H1 (cell line): Measurements from ENCODE around the gene WASHC4. TPM values are rescaled to one million over a fixed set of nuclear protein-coding genes. Genes with fewer than 3 reads are reported as not detected.

Experiments
- CTCF ChIA-PET: fragments of 300-600 bp; sonication (Branson Sonifier 250); formaldehyde crosslinking; loops from one replicate; lab custom pipeline; 2021; ENCODE audit not compliant: partially characterized antibody; lab: Charles Lee
- POLR2A ChIA-PET: fragments of 300-600 bp; sonication (Branson Sonifier 250); formaldehyde crosslinking; loops from one replicate; lab custom pipeline; 2021; ENCODE audit warnings: inconsistent platforms; ENCODE audit not compliant: partially characterized antibody; lab: Charles Lee
- DNase-seq, 2 experiments: peaks; one replicate each; pipeline versions ENCODE4 v3.0.0 to v3.0.0-alpha.2; 2010 to 2022; ENCODE audit warnings: low spot score in 2 of 2, low read depth in 1 of 2, mixed read lengths in 1 of 2
- FAIRE-seq: peaks from 2 replicates; lab custom pipeline; 2011; peaks lifted over from hg19 to GRCh38; lab: Jason Lieb, UNC
- H2AFZ ChIP-seq: 2 replicates; pipeline ENCODE4 v1.8.1; 2012; ENCODE audit warnings: low read length, inconsistent platforms
- H2AK5ac ChIP-seq: 2 replicates; pipeline ENCODE4 v1.6.1; 2013; ENCODE audit warnings: low read depth, low read length
- H2BK120ac ChIP-seq: replicated peaks from 2 replicates; pipeline ENCODE3; 2013; ENCODE audit warnings: low read depth, low read length, inconsistent platforms
- H2BK12ac ChIP-seq: 2 replicates; pipeline ENCODE4 v1.6.1; 2013; ENCODE audit warnings: low read depth, low read length
- H2BK15ac ChIP-seq: 2 replicates; pipeline ENCODE4 v1.6.1; 2013; ENCODE audit warnings: low read length
- H2BK20ac ChIP-seq: 2 replicates; pipeline ENCODE4 v1.6.1; 2013; ENCODE audit warnings: low read length
- H2BK5ac ChIP-seq: 2 replicates; pipeline ENCODE4 v1.6.1; 2013; ENCODE audit warnings: low read depth, low read length
- H3K14ac ChIP-seq: 2 replicates; pipeline ENCODE4 v1.6.1; 2013; ENCODE audit warnings: inconsistent platforms; ENCODE audit not compliant: insufficient read length
- H3K18ac ChIP-seq: 2 replicates; pipeline ENCODE4 v1.6.1; 2013; ENCODE audit warnings: low read length; ENCODE audit errors: extremely low read depth
- H3K23ac ChIP-seq: 2 replicates; pipeline ENCODE4 v1.6.1; 2013; ENCODE audit warnings: inconsistent platforms; ENCODE audit not compliant: insufficient read length
- H3K23me2 ChIP-seq: 2 replicates; pipeline ENCODE4 v1.6.1; 2013; ENCODE audit warnings: low read depth, low read length
- H3K27ac ChIP-seq: 2 replicates; pipeline ENCODE4 v1.6.1; 2011; ENCODE audit warnings: low read depth, low read length, inconsistent platforms
- H3K27me3 ChIP-seq, 4 experiments: replicated peaks in 1 of 4; 1 replicate in 1 of 4; 2 replicates in 3 of 4; pipeline versions ENCODE4 v1.6.1 to v1.8.1; 2011 to 2013; ENCODE audit warnings: low read length in 3 of 4, mild to moderate bottlenecking in 3 of 4, inconsistent platforms in 2 of 4, mixed read lengths in 2 of 4, moderate library complexity in 1 of 4; ENCODE audit not compliant: control insufficient read depth in 3 of 4, insufficient read depth in 3 of 4; ENCODE audit errors: extremely low read depth in 1 of 4
- H3K36me3 ChIP-seq, 4 experiments: 2 replicates each; pipeline versions ENCODE4 v1.6.1 to v1.8.1; 2011 to 2013; ENCODE audit warnings: mild to moderate bottlenecking in 4 of 4, low read length in 3 of 4, moderate library complexity in 2 of 4, control low read depth in 1 of 4, inconsistent platforms in 1 of 4; ENCODE audit not compliant: insufficient read depth in 4 of 4, control insufficient read depth in 2 of 4
- H3K4ac ChIP-seq: replicated peaks from 2 replicates; pipeline ENCODE3; 2013; ENCODE audit warnings: low read length, low read depth, mixed read lengths, inconsistent platforms; ENCODE audit not compliant: insufficient read length
- H3K4me1 ChIP-seq, 4 experiments: replicated peaks in 1 of 4; 1 replicate in 1 of 4; 2 replicates in 3 of 4; pipeline versions ENCODE4 v1.6.1 to v1.8.1; 2011 to 2013; ENCODE audit warnings: low read length in 3 of 4, inconsistent platforms in 2 of 4, mixed read lengths in 1 of 4; ENCODE audit not compliant: insufficient read depth in 4 of 4, control insufficient read depth in 3 of 4
- H3K4me2 ChIP-seq, 2 experiments: 2 replicates each; pipeline versions ENCODE4 v1.6.1 to v1.8.1; 2011 to 2013; ENCODE audit warnings: low read depth in 2 of 2, low read length in 2 of 2, control low read depth in 1 of 2, inconsistent platforms in 1 of 2, mild to moderate bottlenecking in 1 of 2; ENCODE audit not compliant: insufficient read depth in 1 of 2
- H3K4me3 ChIP-seq, 4 experiments: fragments of 200-600, 300-600 bp in 1 of 4; sonication (generic), shearing (Covaris generic), sonication (Bioruptor Twin) in 1 of 4; 2 replicates each; pipeline versions ENCODE4 v1.5.1 to v1.8.1; 2011 to 2016; ENCODE audit warnings: low read length in 4 of 4, low read depth in 3 of 4, control low read depth in 2 of 4, inconsistent platforms in 2 of 4, mild to moderate bottlenecking in 2 of 4, mixed read lengths in 1 of 4, moderate library complexity in 1 of 4; ENCODE audit not compliant: insufficient read depth in 2 of 4; ENCODE audit errors: extremely low read depth in 1 of 4
- H3K56ac ChIP-seq: replicated peaks from 2 replicates; pipeline ENCODE3; 2013; ENCODE audit warnings: low read depth, mild to moderate bottlenecking, mixed read lengths, low read length, inconsistent platforms; ENCODE audit not compliant: insufficient read length
- H3K79me1 ChIP-seq: 2 replicates; pipeline ENCODE4 v1.6.1; 2013; ENCODE audit warnings: low read depth, low read length, control low read depth
- H3K79me2 ChIP-seq, 2 experiments: 2 replicates each; pipeline versions ENCODE4 v1.6.1 to v1.8.1; 2012 to 2013; ENCODE audit warnings: low read length in 2 of 2, mild to moderate bottlenecking in 2 of 2, inconsistent platforms in 1 of 2; ENCODE audit not compliant: insufficient read depth in 2 of 2, control insufficient read depth in 1 of 2
- H3K9ac ChIP-seq, 4 experiments: replicated peaks in 1 of 4; 1 replicate in 1 of 4; 2 replicates in 3 of 4; pipeline versions ENCODE4 v1.6.1 to v1.8.1; 2011 to 2013; ENCODE audit warnings: low read depth in 3 of 4, low read length in 3 of 4, control low read depth in 2 of 4, mild to moderate bottlenecking in 2 of 4, moderate library complexity in 2 of 4, inconsistent platforms in 1 of 4; ENCODE audit errors: extremely low read depth in 1 of 4
- H3K9me3 ChIP-seq, 2 experiments: 2 replicates each; pipeline versions ENCODE4 v1.6.1 to v1.8.1; 2012 to 2013; ENCODE audit warnings: mild to moderate bottlenecking in 2 of 2, moderate library complexity in 2 of 2, control low read depth in 1 of 2, inconsistent platforms in 1 of 2, low read depth in 1 of 2, low read length in 1 of 2, mixed read lengths in 1 of 2; ENCODE audit not compliant: insufficient read depth in 2 of 2
- H4K20me1 ChIP-seq, 2 experiments: replicated peaks in 1 of 2; 2 replicates each; pipeline versions ENCODE3 to v1.8.1; 2011 to 2013; ENCODE audit warnings: inconsistent platforms in 2 of 2, low read length in 2 of 2, mild to moderate bottlenecking in 1 of 2; ENCODE audit not compliant: insufficient read depth in 2 of 2, control insufficient read depth in 1 of 2
- H4K5ac ChIP-seq: 2 replicates; pipeline ENCODE4 v1.6.1; 2013; ENCODE audit warnings: low read length, low read depth, mixed read lengths, inconsistent platforms; ENCODE audit not compliant: insufficient read length
- H4K8ac ChIP-seq: 2 replicates; pipeline ENCODE4 v1.8.0; 2013; ENCODE audit warnings: mild to moderate bottlenecking, moderate library complexity, low read length, inconsistent platforms; ENCODE audit not compliant: insufficient read depth; ENCODE audit errors: extremely low read depth
- H4K91ac ChIP-seq: replicated peaks from 2 replicates; pipeline ENCODE3; 2013; ENCODE audit warnings: low read length, mixed read lengths, inconsistent platforms; ENCODE audit not compliant: insufficient read length
- ASH2L ChIP-seq: fragments of 200-600, 300-600 bp; sonication (generic); IDR thresholded peaks from one replicate; pipeline ENCODE4 v1.7.1; 2017; ENCODE audit warnings: low read length
- ATF2 ChIP-seq: IDR thresholded peaks from 2 replicates; pipeline ENCODE4 v1.6.1; 2012; ENCODE audit warnings: low read length, inconsistent platforms
- BACH1 ChIP-seq: IDR thresholded peaks from 2 replicates; pipeline ENCODE4 v1.6.1; 2012; ENCODE audit warnings: low read length, improper control_type of control experiment
- CBX8 ChIP-seq: fragments of 300-800, 300-1000 bp; sonication (generic); IDR thresholded peaks from 2 replicates; pipeline ENCODE4 v1.7.1; 2016; ENCODE audit warnings: low read depth, low read length, borderline replicate concordance
- EP300 ChIP-seq, 2 experiments: IDR thresholded peaks; 1 replicate in 1 of 2; 2 replicates in 1 of 2; pipeline ENCODE4 v1.6.1; 2011 to 2012; ENCODE audit warnings: low read depth in 2 of 2, low read length in 2 of 2, mild to moderate bottlenecking in 2 of 2, borderline replicate concordance in 1 of 2, inconsistent platforms in 1 of 2, moderate library complexity in 1 of 2
- EZH2 ChIP-seq: fragments of 200-600 bp; sonication (generic); IDR thresholded peaks from 2 replicates; pipeline ENCODE4 v1.7.1; 2012; ENCODE audit warnings: low read depth, mild to moderate bottlenecking, moderate library complexity, low read length, inconsistent platforms; ENCODE audit not compliant: severe bottlenecking
- GTF2F1 ChIP-seq: IDR thresholded peaks from 2 replicates; pipeline ENCODE4 v1.6.1; 2012; ENCODE audit warnings: low read depth, low read length, improper control_type of control experiment, borderline replicate concordance
- HDAC6 ChIP-seq: IDR thresholded peaks from one replicate; pipeline ENCODE4 v1.7.1; 2012; ENCODE audit warnings: low read depth, mild to moderate bottlenecking, inconsistent platforms, low read length, moderate library complexity
- KDM4A ChIP-seq: IDR thresholded peaks from one replicate; pipeline ENCODE4 v1.7.1; 2012; ENCODE audit warnings: low read depth, mild to moderate bottlenecking, moderate library complexity, low read length, inconsistent platforms; ENCODE audit not compliant: severe bottlenecking
- PHF8 ChIP-seq: fragments of 200-600 bp; sonication (generic); conservative IDR thresholded peaks from 2 replicates; pipeline ENCODE4 v1.7.1; 2012; ENCODE audit warnings: low read depth, mild to moderate bottlenecking, inconsistent platforms, low read length, moderate library complexity
- SP2 ChIP-seq: IDR thresholded peaks from 2 replicates; pipeline ENCODE4 v1.6.1; 2012; ENCODE audit warnings: mild to moderate bottlenecking, low read length, inconsistent platforms
- TAF7 ChIP-seq: optimal IDR thresholded peaks from 2 replicates; pipeline ENCODE3; 2011; ENCODE audit warnings: low read depth, mild to moderate bottlenecking, inconsistent platforms, low read length, moderate library complexity, borderline replicate concordance
- WGBS, 2 experiments: shearing (Covaris generic) in 1 of 2; methylation state at CpG; one replicate each; pipeline versions ENCODE4 v1.1.6 to v1.1.7; 2013 to 2015; ENCODE audit warnings: low lambda C conversion rate in 2 of 2, mixed read lengths in 2 of 2, inconsistent platforms in 1 of 2, low coverage in 1 of 2, missing lambda C conversion rate in 1 of 2; ENCODE audit not compliant: insufficient replicate concordance in 2 of 2, insufficient coverage in 1 of 2, insufficient read length in 1 of 2; ENCODE audit errors: extremely low coverage in 1 of 2, missing lambda C conversion rate in 1 of 2; 5-methylcytosine and 5-hydroxymethylcytosine counted together
- polyA plus RNA-seq, 7 experiments: library from polyadenylated mRNA; depleted of rRNA in 3 of 7; stranded (reverse) in 5 of 7; unstranded in 2 of 7; fragments of >200 nt in 5 of 7; fragments of 200-250 nt in 2 of 7; gene quantifications; 1 replicate in 5 of 7; 2 replicates in 1 of 7; 4 replicates in 1 of 7; pipeline versions ENCODE4 v1.2.1 to v1.2.3, GENCODE V29; 2011 to 2013; ENCODE audit warnings: missing spikeins in 2 of 7, mixed read lengths in 2 of 7
- total RNA-seq: library from RNA; stranded (reverse); fragmentation: NEBNext Ultra II Directional; extraction: Animal tissue kit (Norgen Biotek cat#: 25700); gene quantifications from 2 replicates; pipeline ENCODE4 v1.2.1, GENCODE V29; 2021

WASHC4 gene
- total and polyA plus RNA-seq, 2 of the 8 experiments (the other 6 are each of a cell fraction or from before 2014, with no cell fraction given), result 13.0 to 38.5 TPM

- Histone ChIP-seq H2AFZ (no peak overlapping the region), H3K23me2 (no peaks in the 10 kb centered on the region), H3K9me3 (no peaks in the 10 kb centered on the region), H3K4me3 (no peak overlapping the region), H2BK15ac (no peak overlapping the region), H3K9ac (no peak overlapping the region), H2BK20ac (no peak overlapping the region), H3K4ac (no peak overlapping the region), H2BK5ac (no peak overlapping the region; the same call in 1 of the 2 replicates), H3K56ac (no peak overlapping the region), H3K27ac (no peak overlapping the region), H4K5ac (no peak overlapping the region), H3K4me1 (no peaks in the 10 kb centered on the region; a peak in 2 of 7 replicates), H4K20me1 (peaks cover 2 to 4% of the 10 kb centered on the region in 2 experiments), H3K36me3 (peaks cover 0 to 10% (median 5%) of the 10 kb centered on the region in 4 experiments; a peak in 3 of 8 replicates), H3K4me2 (no peak overlapping the region), H2BK120ac (no peak overlapping the region), H3K18ac (no peak overlapping the region), H2AK5ac (no peak overlapping the region), H3K79me1 (no peaks in the 10 kb centered on the region), H3K14ac (no peak overlapping the region), H3K23ac (no peak overlapping the region), H3K79me2 (no peaks in the 10 kb centered on the region), H3K27me3 (no peaks in the 10 kb centered on the region), H4K8ac (no peak overlapping the region), H2BK12ac (no peak overlapping the region), H4K91ac (no peak overlapping the region)
- no peak for DNase-seq
- FAIRE-seq, result no peak
- ChIA-PET POLR2A (interaction anchor here (1.2 kb wide), 1 partner anchor 92 kb away, joined by 3 read pairs; the partner anchor contains the start of gene WASHC4), CTCF (interaction anchor here (1.3 kb wide), 1 partner anchor 183 kb away, joined by 6 read pairs; no protein-coding TSS in a partner anchor)
- 96% methylated on average over 6 of the region's 6 CpGs; no CpG with 5 or more reads in 1 of the 2 experiments for WGBS, 2 experiments
- TF ChIP-seq EZH2 (no peak), CBX8 (no peak), ASH2L (no peak), HDAC6 (no peak), EP300 (IDR thresholded peaks at IDR 0.05; ENCODE audit: borderline replicate concordance in 1 of 2, low read depth in 2 of 2, low read length in 2 of 2) (no peak), ATF2 (no peak), TAF7 (no peak), SP2 (no peak), BACH1 (no peak), KDM4A (no peak), PHF8 (no peak), GTF2F1 (no peak)
Measured at GRCh38 chr12:105198961-105199360, 91.4 kb downstream of the WASHC4 start.
